A673 (cell line): ENCODE measurements around the gene KYAT1.

Experiments
- CTCF ChIP-seq: fragments of 300-800, 200-600 bp; sonication (generic); conservative IDR thresholded peaks from 2 replicates; pipeline ENCODE4 v1.5.1; 2017; ENCODE audit warnings: low read depth, mild to moderate bottlenecking, antibody characterized with exemption, low read length, moderate library complexity, mixed read lengths
- EZH2 ChIP-seq: fragments of 200-600 bp; sonication (generic); IDR thresholded peaks from 2 replicates; pipeline ENCODE4 v1.6.1; 2017; ENCODE audit warnings: borderline replicate concordance, low read depth, mild to moderate bottlenecking, mixed read lengths, antibody characterized with exemption, low read length; ENCODE audit not compliant: poor library complexity, severe bottlenecking

- TF ChIP-seq CTCF (no peak), EZH2 (no peak)
Measured at GRCh38 chr9:128802482-128802881, 79.3 kb downstream of the KYAT1 start.
